ENCODE data around the gene YBEY.

Gene YBEY

GRCh38 chr21:46265736-46266525, 20.2 kb upstream of the YBEY start:
- no peak for DNase-seq

- no peak for DNase-seq
Observed at GRCh38 chr21:46266946-46267345, 19.2 kb upstream of the YBEY start.

GRCh38 chr21:46268371-46268770, 17.8 kb upstream of the YBEY start:
- no peak for DNase-seq

GRCh38 chr21:46269466-46269865, 16.7 kb upstream of the YBEY start:
- DNase-seq: no peak

GRCh38 chr21:46273341-46273740, 12.8 kb upstream of the YBEY start:
- DNase-seq: no peak

- no peak for DNase-seq
Observed at GRCh38 chr21:46274797-46275390, 11.2 kb upstream of the YBEY start.

GRCh38 chr21:46284077-46284644, 2.0 kb upstream of the YBEY start:
- DNase-seq: no peak

GRCh38 chr21:46284733-46285132, 1.4 kb upstream of the YBEY start:
- no peak for DNase-seq

GRCh38 chr21:46285206-46285661, 908 bp upstream of the YBEY start, which contains the start of gene MCM3AP:
TSS of gene MCM3AP (minus strand) at chr21:46285611. CDS start at chr21:46285286, 325 bp downstream.
- no peak for DNase-seq

GRCh38 chr21:46286648-46287002, 483 bp downstream of the YBEY start:
- no peak for DNase-seq

GRCh38 chr21:46287541-46287940, 1.4 kb downstream of the YBEY start:
- DNase-seq: no peak

- DNase-seq: no peak
Observed at GRCh38 chr21:46289655-46290179, 3.6 kb downstream of the YBEY start.

- DNase-seq: no peak
Observed at GRCh38 chr21:46291561-46291960, 5.4 kb downstream of the YBEY start.

GRCh38 chr21:46294647-46295176, 8.6 kb downstream of the YBEY start:
- DNase-seq: peak in 1 of 2 experiments; percentile 20

GRCh38 chr21:46295177-46295770, 9.1 kb downstream of the YBEY start:
- peak in 1 of 2 experiments; percentile 22 for DNase-seq

- peak; percentile 70 to 71 for DNase-seq
Observed at GRCh38 chr21:46295996-46296752, 10.0 kb downstream of the YBEY start.

- DNase-seq: peak; percentile 33 to 42
Observed at GRCh38 chr21:46297338-46298271, 11.5 kb downstream of the YBEY start.

GRCh38 chr21:46299167-46299566, 13.0 kb downstream of the YBEY start:
- DNase-seq: no peak

GRCh38 chr21:46301759-46302158, 15.6 kb downstream of the YBEY start:
- no peak for DNase-seq

- no peak for DNase-seq
Observed at GRCh38 chr21:46304437-46304836, 18.3 kb downstream of the YBEY start.

- no peak for DNase-seq
Observed at GRCh38 chr21:46304955-46305354, 18.8 kb downstream of the YBEY start.

All from activated T-cell treated with anti-CD3 and anti-CD28 coated beads, Interleukin-2, amount 50 U/mL, for 48 hours (primary cell).